ENCODE data around the gene PLA1A.

The PLA1A gene

DNA sequence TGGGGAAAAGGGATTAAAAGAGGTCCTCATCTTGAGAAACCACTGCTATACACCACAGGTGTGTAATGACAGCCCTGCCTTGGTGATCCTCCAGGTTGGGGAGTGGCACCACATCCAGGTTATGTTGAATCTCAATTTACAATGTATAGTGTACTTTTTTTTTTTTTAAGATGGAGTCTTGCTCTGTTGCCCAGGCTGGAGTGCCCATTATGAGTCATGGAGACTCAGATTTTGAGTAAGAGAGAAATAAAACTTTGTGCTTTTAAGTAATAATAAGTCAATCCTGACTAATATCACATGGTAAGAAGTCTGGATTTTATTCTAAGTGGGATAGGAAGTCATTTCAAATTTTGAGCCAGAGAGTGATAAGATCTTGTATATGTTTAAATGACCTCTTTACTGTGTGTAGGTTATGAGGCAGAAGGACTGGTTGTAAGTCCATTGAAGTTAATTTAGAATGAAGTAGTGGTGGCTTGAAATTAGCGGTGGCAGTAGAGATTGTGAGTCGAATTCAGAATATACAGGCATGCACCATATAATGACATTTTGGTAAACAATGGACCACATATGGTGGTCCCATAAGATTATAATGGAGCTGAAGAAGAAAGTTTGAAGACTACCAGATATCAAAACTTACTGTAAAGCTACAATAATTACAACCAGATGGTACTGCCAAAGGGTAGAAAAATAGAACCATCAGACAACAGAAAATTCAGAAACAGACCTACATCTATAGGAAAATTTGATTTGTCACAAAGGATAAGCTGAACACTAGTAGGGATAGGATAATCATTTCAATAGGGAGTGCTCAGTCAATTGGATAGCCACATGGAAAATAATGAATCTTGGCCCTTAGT is 42.0 kb downstream of the PLA1A start:
- no peak for DNase-seq

- DNase-seq: no peak
These were observed 43.7 kb downstream of the PLA1A start for GRCh38 chr3:119641416-119641815.

GRCh38 chr3:119642746-119643473 is 45.2 kb downstream of the PLA1A start:
- DNase-seq: no peak

DNA sequence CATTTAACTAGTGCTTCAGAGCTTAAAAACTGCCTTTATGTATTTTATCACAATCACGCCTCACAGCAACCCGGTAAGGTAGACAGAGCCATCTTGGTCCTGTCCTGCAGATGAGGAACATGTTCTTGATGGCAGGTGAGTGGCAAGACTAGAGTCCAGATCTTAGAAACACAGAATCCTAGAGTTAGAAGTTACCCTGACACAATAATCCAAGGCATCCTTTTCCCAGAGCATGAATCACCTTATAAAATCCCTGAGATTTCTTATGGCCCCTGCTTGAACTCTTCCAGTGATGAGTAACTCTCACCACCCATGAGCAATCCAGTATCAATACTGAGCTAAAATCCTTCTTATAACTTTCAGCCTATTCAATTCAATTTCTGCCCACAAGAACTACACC is 45.8 kb downstream of the PLA1A start:
- no peak for DNase-seq

DNA sequence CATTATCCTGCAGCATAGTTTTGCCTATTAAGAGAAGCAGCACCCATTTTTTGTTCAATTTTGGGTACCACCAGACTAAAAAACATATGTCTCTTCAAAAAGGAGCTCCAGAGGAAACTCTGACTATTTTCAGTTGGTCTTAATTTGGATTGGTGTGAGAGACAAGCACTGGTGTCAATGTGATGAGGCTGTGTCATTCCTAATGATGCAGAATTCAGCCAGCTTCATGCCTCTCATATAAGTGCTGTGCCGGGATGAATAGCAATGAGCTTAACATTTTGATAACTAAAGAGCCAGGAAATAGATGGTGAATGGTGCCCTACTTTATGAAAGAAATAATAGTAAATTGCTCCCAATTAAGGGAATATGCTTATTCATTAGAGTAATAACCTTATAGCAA is 46.8 kb downstream of the PLA1A start:
- DNase-seq: no peak

DNA sequence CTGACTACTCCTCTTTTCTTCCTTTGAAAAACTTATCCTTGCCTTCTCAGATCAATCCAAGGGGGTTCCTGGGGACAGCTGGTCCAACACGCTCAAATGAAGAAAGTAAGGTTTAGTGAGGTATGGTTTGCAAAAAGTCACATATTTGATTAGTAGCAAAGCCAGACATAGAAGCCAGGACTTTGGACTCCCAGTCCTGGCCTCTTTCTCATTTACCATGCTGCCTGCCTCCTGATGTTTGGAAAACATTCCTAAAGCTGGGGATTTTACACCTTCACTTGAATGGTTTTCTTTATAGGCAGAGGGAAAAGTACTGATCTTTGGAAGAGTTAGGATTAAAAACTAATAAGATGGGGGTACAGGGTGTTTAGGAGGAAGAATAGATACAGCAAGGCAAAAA is 48.1 kb downstream of the PLA1A start:
- no peak for DNase-seq

DNA sequence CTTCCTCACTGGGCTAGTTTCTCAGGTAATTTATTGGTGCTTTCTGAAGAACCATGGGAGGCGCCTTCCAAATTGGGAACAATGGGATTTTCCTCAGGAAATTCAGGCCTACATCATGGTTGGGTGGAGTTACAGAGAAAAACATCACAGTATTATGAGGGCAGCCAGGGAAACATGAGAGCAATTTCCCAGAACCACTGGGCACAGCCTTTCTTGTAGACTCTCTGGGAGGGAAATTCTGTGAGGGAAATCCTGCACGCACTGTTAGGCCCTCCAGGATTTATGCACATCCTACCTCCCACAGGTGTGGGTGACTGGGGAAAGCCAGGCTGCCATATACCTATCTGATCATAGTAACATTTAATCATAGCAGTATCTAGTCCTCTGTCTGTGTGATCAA is 49.5 kb downstream of the PLA1A start:
- DNase-seq: no peak

GRCh38 chr3:119647843-119648575 is 50.3 kb downstream of the PLA1A start:
- no peak for DNase-seq

GRCh38 chr3:119649761-119650160 is 52.1 kb downstream of the PLA1A start:
- no peak for DNase-seq

GRCh38 chr3:119652306-119653033 is 54.8 kb downstream of the PLA1A start:
- DNase-seq: no peak

- DNase-seq: no peak
These were observed 56.2 kb downstream of the PLA1A start for GRCh38 chr3:119653876-119654275.

DNA sequence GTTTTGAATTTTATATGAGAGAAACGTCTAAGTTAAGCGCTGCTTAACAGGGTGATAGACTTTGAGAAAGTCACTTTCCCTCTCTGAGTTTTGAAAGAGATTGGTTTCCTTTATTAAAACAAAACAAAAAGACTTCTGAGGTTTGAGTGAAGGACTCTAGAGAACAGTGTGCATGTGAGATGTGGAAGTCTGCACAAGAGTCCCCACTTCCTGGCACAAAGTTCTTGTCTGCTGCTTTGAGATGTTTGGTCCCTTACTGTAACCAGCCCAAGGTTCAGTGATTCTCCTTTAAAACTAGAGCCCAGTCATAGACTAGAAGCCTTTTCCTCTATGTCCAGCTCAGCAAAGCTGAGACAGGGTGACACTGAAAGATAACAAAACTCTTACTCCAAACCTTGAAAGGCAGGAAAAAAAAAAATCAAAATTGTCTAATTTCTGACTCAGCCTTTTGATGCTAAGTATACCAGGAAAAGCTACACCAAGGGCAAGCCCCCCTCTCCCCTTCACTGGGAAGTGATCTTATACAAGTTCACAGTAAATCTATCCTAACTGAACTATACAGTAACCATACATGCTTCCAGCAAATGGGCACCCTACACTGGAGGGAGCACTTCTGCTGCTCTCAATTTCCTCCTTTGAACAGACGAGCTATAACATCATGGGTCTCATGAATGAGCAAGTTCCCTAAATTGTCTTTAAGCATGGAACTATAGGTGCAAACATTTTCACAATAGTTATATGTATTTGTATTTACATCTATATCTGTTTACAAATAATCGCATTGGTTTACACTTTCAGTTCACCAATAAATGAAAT is 60.4 kb downstream of the PLA1A start:
- DNase-seq: no peak

DNA sequence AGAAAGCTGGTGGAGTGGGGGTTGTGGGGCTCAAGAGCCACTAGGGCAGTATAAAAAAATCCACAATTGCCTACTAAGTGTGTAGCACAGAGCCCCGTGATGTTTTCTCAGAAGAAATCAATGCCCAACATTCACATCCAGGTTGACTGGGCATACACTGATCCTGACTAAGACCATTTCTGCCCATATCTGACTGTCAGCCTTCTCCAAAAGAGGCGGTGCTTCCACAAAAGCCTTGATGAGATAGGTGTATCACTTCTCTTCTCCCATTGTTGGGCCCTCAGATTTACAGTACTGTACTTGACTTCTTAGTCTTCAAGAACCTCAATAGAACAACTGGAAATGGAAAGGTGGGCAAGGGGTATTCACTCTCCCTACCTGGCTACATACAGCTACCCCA is 61.3 kb downstream of the PLA1A start:
- DNase-seq: no peak

DNA sequence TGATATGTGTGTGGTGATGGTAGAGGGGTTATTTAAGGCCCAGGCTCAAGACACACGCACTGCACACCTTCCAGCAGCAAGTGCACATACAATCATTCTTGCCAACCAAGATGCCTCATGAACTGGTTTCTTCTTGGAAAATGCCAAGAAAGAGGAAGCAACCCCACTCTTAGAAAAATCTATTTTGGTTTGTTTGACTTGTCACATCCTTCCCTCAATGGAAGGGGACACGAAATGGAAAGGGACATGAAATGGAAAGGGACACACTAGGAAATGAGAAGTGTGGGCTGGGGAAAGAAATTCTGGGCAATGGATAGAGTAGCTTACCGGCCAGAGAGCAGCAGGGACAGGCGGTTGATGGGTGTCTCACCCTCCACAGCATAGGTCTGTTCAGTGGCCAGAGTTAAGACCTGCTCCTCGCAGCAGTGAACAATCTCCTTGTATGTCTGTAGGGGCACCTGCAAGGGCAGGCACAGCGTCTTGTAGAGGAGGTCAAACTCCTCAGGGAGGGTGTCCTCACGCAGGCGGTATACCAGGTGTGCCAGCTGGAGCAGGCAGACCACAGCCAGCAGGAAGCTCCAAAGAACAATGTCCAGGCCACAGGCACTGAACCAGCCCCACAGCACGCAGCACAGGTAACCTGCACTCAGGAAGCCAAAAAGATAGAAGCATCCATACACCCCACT is 62.1 kb downstream of the PLA1A start:
- no peak for DNase-seq

GRCh38 chr3:119660474-119661440 is 63.1 kb downstream of the PLA1A start, which contains the start of gene POPDC2:
Gene POPDC2 (minus strand): TSS chr3:119660589. CDS start chr3:119660423, 166 bp downstream.
- DNase-seq: no peak

- no peak for DNase-seq
These were observed 65.1 kb downstream of the PLA1A start for GRCh38 chr3:119662604-119663373.

DNA sequence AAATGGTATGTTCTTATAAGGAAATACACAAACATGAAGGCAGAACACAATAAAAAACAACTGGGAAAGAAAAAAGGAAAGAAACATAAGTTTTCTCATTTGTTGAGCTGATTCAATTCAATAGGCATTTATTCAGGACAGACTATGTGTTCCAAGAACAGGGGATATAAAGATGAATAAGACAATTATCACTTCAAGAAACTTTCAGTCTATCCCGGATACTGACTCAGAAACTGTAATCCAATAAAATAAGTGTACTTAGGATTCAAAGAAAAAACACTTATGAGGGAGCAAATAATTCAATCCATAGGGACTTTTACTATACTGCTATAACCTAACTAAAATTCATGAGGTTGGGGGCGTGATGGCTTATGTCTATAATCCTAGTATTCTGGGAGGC is 66.2 kb downstream of the PLA1A start:
- no peak for DNase-seq

- no peak for DNase-seq
These were observed 66.7 kb downstream of the PLA1A start for GRCh38 chr3:119664370-119664769.

- no peak for DNase-seq
These were observed 67.2 kb downstream of the PLA1A start for GRCh38 chr3:119664850-119665379.
